Stomach smooth muscle (tissue), 2 donors: Measurements from ENCODE around the gene CBFA2T3.
"Not testable (repeated sequence)": the region's sequence is repeated elsewhere in the genome, so short reads cannot be mapped to it uniquely, and the experiment has no call there.

ENCODE experiments used
- H3K27ac ChIP-seq: one replicate; pipeline ENCODE4 v1.7.0; 2013; ENCODE audit warnings: mild to moderate bottlenecking, low read length, inconsistent platforms
- H3K27me3 ChIP-seq, 2 donors: one replicate each; pipeline ENCODE4 v1.7.0; 2013; ENCODE audit warnings: low read length in 2 of 2; ENCODE audit not compliant: insufficient read depth in 2 of 2, control insufficient read depth in 1 of 2
- H3K36me3 ChIP-seq, 2 donors: one replicate each; pipeline ENCODE4 v1.7.0; 2013; ENCODE audit warnings: low read length in 2 of 2; ENCODE audit not compliant: control insufficient read depth in 2 of 2, insufficient read depth in 2 of 2
- H3K4me1 ChIP-seq: one replicate; pipeline ENCODE4 v1.7.0; 2013; ENCODE audit warnings: low read length; ENCODE audit not compliant: control insufficient read depth, insufficient read depth
- H3K4me3 ChIP-seq, 2 donors: one replicate each; pipeline ENCODE4 v1.7.0; 2013; ENCODE audit warnings: low read length in 2 of 2
- H3K9ac ChIP-seq, 2 donors: one replicate each; pipeline ENCODE4 v1.7.0; 2013; ENCODE audit warnings: low read length in 2 of 2, mild to moderate bottlenecking in 1 of 2
- H3K9me3 ChIP-seq, 2 donors: one replicate each; pipeline ENCODE4 v1.7.0; 2013; ENCODE audit warnings: low read length in 2 of 2; ENCODE audit not compliant: control insufficient read depth in 2 of 2
- donor health status: healthy.
- donor health status: Pancreatic carcinoma.

The CBFA2T3 gene

DNA sequence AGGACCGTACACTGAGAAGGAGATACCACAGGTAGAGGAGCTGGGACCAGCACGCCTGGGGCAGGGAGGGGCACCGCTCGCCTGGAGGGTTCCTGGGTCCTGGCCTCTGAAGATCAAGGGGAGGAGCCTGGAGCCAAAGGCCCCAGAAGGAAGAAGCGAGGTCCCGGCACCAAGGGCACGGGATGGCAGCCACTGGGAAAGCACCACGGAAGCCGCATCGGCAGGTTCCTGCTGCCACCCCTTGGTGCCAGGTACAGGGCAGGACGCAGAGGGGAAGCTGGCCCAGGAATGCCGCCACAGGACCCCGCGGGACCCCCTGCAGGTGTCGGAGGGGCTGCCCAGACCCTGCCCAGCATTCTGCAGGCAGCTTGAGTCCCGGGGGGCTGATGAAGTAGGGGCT is 42.5 kb upstream of the CBFA2T3 start:
- H3K9me3 ChIP-seq: no peaks in the 10 kb centered on the region
- H3K27ac ChIP-seq: no peak overlapping the region
- no peak overlapping the region for H3K4me3 ChIP-seq
- no peaks in the 10 kb centered on the region for H3K4me1 ChIP-seq
- no peak overlapping the region for H3K9ac ChIP-seq
- H3K36me3 ChIP-seq: no peaks in the 10 kb centered on the region
- H3K27me3 ChIP-seq: peaks cover 15 to 32% of the 10 kb centered on the region in 2 donors

DNA sequence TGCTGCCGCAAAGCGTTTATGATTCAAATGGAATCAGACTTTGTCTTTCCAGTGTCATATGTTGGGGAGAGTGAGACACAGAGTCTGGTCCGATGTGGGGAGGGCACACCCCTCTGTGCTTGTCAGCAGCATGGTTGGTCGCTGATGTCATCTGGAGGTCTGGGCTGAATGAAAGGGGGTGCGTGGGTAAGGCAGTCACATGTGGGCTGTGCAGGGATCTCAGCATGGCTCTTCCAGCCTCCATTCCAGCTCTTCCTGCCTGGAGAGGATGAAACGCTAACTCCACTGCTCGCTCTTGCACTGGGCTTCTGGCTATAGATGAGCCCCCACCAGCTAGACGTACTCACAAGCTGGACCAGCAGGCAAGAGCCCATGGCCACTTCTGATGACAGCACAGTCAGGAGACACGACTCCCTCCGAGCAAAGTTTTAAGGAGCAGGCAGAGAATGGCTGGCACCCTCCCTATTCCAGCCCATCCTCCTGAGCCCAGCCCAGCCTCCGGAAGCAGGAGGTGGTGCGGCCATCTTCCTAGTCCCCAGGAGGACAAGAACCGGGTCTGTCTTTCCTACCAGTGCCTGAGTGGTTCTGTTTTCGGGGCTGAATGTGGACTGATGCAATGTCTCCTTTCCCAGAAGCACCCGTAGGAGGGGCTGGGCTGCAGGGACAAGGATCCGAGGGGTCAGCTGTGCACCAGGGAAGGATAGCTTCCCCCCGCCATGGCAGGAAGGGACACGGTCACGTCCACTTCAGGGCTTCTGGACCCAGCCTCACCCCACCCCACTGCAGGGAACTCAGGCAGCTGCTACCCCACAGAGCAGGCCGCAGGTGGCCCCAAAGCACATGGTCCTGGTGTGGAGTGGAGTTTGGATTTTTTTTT is 41.5 kb upstream of the CBFA2T3 start:
- H3K9ac ChIP-seq: no peak overlapping the region
- no peaks in the 10 kb centered on the region for H3K4me1 ChIP-seq
- no peak overlapping the region for H3K27ac ChIP-seq
- H3K27me3 ChIP-seq: peaks cover 9 to 31% of the 10 kb centered on the region in 2 donors
- H3K4me3 ChIP-seq: no peak overlapping the region
- no peaks in the 10 kb centered on the region for H3K9me3 ChIP-seq
- H3K36me3 ChIP-seq: no peaks in the 10 kb centered on the region

DNA sequence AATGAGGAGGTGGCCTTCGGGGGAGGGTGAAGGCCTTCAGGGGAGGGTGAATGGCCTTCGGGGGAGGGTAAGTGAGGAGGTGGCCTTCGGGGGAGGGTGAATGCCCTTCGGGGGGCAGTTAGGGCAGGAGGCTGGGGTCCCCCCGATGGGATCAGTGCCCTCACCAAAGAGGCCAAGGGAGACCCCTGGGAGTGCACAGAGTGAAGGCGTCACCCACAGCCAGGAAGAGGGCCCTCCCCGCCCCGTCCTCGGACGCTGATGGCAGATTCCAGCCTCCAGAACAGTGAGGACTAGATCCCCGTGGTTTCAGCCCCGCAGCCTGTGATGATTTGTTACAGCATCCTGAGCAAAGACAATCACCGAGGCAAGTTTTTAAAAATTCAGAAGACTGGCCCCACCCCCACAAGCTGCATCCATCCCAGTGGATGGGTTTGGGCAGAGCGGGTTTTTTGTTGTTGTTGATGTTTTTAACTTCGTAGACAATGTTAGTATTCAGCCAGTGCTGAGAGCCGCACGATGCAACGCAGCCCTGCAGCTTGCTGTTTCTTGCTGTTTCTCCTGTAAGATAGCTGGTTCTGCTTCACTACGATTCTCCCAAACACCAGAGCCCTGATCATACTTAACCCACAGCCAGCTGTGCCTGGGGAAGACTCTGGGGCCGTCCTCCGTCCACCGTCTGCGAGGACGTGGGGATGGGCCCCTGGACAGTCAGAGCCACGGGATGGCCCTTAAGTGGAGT is 40.7 kb upstream of the CBFA2T3 start:
- H3K9me3 ChIP-seq: no peaks in the 10 kb centered on the region

DNA sequence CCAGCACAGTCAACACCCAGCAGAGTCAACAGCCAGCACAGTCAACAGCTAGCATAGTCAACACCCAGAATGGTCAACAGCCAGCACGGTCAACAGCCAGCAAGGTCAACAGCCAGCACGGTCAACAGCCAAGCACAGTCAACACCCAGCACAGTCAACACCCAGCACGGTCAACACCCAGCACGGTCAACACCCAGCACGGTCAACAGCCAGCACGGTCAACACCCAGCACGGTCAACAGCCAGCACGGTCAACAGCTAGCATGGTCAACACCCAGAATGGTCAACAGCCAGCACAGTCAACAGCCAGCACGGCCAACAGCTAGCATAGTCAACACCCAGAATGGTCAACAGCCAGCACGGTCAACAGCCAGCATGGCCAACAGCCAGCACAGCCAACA is 39.6 kb upstream of the CBFA2T3 start:
- H3K4me1 ChIP-seq, H3K9ac ChIP-seq, H3K9me3 ChIP-seq, H3K4me3 ChIP-seq, H3K27ac ChIP-seq, H3K36me3 ChIP-seq: not testable (repeated sequence)
- H3K27me3 ChIP-seq: peaks cover 14 to 31% of the 10 kb centered on the region in 2 donors

More for the DNA sequence above, 40.7 kb upstream of the CBFA2T3 start:
- no peaks in the 10 kb centered on the region for H3K4me1 ChIP-seq
- H3K27ac ChIP-seq: no peak overlapping the region
- H3K27me3 ChIP-seq: peaks cover 14 to 33% of the 10 kb centered on the region in 2 donors
- no peak overlapping the region for H3K9ac ChIP-seq
- no peaks in the 10 kb centered on the region for H3K36me3 ChIP-seq
- no peak overlapping the region for H3K4me3 ChIP-seq

GRCh38 chr16:89015271-89015859 is 38.4 kb upstream of the CBFA2T3 start:
- Histone ChIP-seq H3K9me3 (no peaks in the 10 kb centered on the region), H3K9ac (no peak overlapping the region), H3K27me3 (peaks cover 15 to 29% of the 10 kb centered on the region in 2 donors), H3K4me1 (no peaks in the 10 kb centered on the region), H3K4me3 (no peak overlapping the region), H3K27ac (no peak overlapping the region), H3K36me3 (no peaks in the 10 kb centered on the region)

GRCh38 chr16:89014403-89015230 is 37.6 kb upstream of the CBFA2T3 start:
- H3K36me3 ChIP-seq: no peaks in the 10 kb centered on the region
- H3K4me1 ChIP-seq: no peaks in the 10 kb centered on the region
- H3K27ac ChIP-seq: no peak overlapping the region
- no peaks in the 10 kb centered on the region for H3K9me3 ChIP-seq
- peaks cover 16 to 36% of the 10 kb centered on the region in 2 donors for H3K27me3 ChIP-seq
- no peak overlapping the region for H3K4me3 ChIP-seq
- H3K9ac ChIP-seq: no peak overlapping the region

- H3K9me3 ChIP-seq: no peaks in the 10 kb centered on the region
- H3K36me3 ChIP-seq: no peaks in the 10 kb centered on the region
- H3K27ac ChIP-seq: no peak overlapping the region
- H3K9ac ChIP-seq: no peak overlapping the region
- no peaks in the 10 kb centered on the region for H3K4me1 ChIP-seq
- H3K4me3 ChIP-seq: no peak overlapping the region
- H3K27me3 ChIP-seq: peaks cover 15 to 40% of the 10 kb centered on the region in 2 donors
These were observed 36.8 kb upstream of the CBFA2T3 start for GRCh38 chr16:89013692-89014402.

DNA sequence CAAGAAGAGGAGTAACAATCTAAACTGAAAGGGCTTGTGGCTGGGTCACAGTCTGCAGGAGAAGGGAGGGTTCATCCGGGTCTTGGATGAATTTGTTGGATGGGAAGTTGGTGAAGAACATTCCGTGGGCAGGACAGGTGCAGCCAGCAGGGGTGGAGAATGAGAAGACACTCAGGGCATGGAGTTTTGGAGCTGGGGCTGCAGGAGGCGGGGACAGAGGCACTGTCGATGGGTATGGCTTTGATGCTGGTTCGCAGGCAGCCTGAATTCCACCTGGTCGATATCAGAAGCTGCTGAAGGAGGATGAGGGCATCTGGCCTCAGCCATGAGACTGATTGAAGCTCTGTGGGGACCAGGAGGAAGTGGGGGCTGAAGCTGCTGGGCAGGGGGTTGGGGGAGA is 36.1 kb upstream of the CBFA2T3 start:
- Histone ChIP-seq H3K27me3 (peaks cover 15 to 35% of the 10 kb centered on the region in 2 donors), H3K9me3 (no peaks in the 10 kb centered on the region), H3K4me1 (no peaks in the 10 kb centered on the region), H3K4me3 (no peak overlapping the region), H3K36me3 (no peaks in the 10 kb centered on the region), H3K9ac (no peak overlapping the region), H3K27ac (no peak overlapping the region)

DNA sequence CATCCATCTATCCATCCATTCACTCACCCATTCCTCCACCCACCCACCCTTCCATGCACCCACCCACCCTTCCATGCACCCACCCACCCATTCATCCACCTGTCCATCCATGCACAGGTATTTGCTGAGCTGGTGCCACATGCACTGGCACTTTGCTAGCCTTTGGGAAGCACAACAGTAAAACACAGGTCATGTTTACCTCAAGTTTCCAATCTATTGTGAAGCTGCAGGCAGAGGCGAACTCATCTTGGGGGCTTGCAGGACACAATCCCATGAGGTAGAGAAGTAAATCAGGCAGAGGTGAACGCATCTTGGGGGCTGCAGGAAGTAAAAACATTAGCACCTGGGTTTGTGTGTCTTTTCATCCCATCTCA is 35.6 kb upstream of the CBFA2T3 start:
- H3K36me3 ChIP-seq: no peaks in the 10 kb centered on the region
- H3K27ac ChIP-seq: no peak overlapping the region
- H3K27me3 ChIP-seq: peaks cover 16 to 33% of the 10 kb centered on the region in 2 donors
- H3K9ac ChIP-seq: no peak overlapping the region
- H3K4me3 ChIP-seq: no peak overlapping the region
- no peaks in the 10 kb centered on the region for H3K4me1 ChIP-seq
- no peaks in the 10 kb centered on the region for H3K9me3 ChIP-seq
